Astrocyte (in vitro differentiated cells and primary cell): Measurements from ENCODE around the gene PDGFD.

Experiments used
- CTCF ChIP-seq: IDR thresholded peaks from 2 replicates; pipeline ENCODE4 v1.5.1; 2011; ENCODE audit warnings: low read depth, mild to moderate bottlenecking, inconsistent platforms, low read length, moderate library complexity; ENCODE audit not compliant: insufficient read depth
- EZH2 ChIP-seq: IDR thresholded peaks from 2 replicates; pipeline ENCODE4 v1.6.1; 2012; ENCODE audit warnings: mild to moderate bottlenecking, low read length, inconsistent platforms; ENCODE audit not compliant: insufficient read depth

- TF ChIP-seq CTCF (no peak), EZH2 (no peak)
Observed at GRCh38 chr11:103902994-103903393, 261.0 kb downstream of the PDGFD start.
